HK-2 (cell line): ENCODE data around the gene SLF2.
A peak's percentile ranks its signal among the peaks of the same experiment; 100 is the strongest.
"Not testable (repeated sequence)": the region's sequence is repeated elsewhere in the genome, so short reads cannot be mapped to it uniquely, and the experiment has no call there.

Source experiments
- DNase-seq: peaks from one replicate; pipeline ENCODE4 v3.0.0-alpha.2; 2018; ENCODE audit not compliant: unreplicated experiment

Gene SLF2

DNA sequence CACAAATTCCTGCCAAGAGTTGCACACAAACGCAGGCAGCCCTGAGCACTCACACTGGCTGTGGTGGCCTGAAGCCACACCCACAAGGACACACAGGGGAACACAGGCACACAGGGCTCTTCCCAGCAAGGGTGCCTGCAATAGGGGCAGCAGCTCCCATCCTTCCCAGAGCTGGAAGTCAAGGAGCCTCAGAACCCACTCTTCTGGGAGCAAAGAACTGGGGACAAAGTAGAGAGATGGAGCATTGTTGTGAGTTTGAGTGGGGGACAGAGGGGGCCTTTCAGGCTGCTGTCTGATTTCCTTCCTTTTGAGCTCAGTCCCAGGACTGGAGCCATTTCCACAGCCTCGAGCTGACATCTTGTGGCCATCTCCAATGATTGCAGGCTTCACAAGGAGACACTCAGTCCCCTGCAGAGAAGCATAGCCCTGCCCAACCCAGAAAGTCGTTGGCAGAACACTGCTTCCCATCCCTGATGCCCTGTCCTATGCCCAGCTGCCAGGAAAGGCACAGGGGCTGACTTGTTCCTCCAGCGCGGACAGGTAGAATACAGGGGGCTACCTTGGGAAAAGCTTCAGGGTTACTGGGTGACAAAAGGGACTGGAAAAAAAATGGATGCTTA, 34.4 kb upstream of the SLF2 start:
- peak; percentile 79 for DNase-seq

DNA sequence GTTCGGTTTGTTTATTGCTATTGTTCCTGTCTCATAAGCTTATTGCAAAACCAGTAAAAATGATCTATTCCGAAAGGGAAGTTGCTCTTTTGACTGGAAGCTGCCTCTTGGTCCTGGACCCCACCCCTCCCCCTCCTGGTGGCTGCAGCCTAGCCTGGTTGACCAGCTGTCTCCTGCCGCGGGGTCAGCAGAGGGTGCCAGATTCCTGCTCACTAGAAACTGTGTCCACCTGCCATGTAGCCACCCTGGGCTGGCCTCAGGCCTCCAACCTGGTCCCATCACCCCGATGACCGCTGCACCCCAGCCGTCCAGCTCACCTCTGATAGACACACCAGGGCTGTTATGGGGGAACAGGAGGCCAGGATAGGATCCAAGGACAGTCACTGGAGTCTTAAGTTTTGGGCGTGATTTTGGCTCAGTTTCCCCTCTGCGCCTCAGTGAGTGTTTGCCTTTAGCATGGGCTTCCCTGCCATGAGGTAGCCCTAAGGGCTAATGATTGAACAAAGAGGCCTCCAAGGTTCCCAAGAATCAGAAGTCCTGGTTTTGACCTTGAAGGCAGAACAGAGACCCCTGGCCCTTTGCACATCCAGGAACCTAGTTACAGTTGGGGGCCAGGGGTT, 32.9 kb upstream of the SLF2 start:
- DNase-seq, result peak; percentile 43

DNA sequence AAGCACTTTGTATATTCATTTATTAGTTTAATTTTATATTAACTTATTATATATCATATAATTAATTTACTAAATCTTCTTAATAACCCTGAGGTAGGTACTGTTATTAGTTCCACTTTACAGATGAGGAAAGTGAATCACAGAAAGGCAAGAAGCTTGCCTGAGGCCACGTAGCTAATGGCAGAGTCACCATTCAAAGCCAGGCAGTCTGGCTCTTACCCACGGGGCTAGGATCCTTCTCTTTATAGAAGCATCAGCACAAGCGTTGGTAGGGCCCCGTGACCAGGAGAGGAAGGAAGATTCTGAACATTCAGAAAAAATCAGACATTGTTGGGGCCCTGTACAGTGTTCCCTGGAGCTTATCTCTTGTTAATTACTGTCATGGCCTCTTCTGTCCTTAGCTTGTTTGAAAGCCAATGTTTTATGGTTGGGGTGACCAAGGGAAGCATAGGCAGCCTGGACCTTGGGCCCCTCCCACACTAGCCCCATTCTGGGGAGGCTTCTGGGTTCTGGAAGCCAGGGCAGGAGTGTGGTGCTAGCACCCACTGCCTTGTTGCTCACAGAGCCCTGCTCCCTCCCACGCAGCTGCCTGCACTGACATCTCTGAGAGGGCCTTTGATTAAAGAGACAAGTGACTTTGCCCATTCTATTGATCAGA, 31.1 kb upstream of the SLF2 start:
- no peak for DNase-seq

DNA sequence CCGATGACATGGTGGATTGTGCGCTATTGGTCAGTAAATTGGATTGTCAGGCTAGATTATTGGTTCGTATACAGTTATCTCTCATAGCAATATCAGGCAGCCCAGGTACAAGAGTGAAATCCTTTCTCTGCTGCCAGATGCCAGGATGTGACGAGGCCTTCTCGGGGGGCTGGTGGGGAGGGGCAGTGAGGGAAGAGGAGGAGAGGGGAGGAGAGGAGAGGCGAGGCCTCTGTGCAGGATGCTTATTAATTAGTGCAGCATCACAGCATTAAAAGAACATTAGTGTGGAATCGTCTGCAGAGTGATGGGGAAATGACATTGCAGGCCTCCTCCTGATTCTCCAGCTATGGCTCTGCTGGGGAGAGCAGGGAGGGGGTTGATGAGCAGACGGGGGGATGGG, 30.5 kb upstream of the SLF2 start:
- DNase-seq, result no peak

DNA sequence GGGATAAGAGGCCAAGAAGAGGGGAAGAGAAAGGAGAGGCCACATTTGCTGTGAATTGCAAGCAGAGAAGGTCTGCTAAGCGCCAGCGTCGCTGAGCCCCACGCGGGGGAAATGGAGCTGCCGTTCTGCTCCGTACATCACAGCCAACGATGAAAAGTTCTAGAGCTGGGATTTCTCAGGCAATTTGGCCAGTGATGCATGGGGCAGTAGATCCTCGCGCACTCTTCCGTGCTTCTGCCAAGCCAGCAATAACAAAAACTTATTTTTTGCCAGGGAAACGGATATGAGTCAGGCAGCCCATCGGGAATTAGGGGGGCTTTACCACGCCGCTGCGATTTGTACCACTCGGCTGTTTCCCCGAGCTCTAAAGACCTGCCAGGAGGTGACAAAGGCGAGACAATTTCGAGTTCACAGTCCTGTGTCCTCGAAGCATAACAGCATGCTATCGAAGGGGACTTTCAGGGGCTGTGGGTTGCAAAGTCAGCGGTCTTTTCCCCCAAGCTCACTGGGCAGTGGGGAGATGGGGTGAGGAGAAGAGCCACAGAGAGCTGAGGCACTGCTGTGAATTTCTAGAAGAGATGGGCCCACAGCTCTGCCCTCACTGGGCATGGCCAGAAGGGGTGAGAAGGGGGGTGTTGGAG, 30.0 kb upstream of the SLF2 start:
- DNase-seq, result no peak

DNA sequence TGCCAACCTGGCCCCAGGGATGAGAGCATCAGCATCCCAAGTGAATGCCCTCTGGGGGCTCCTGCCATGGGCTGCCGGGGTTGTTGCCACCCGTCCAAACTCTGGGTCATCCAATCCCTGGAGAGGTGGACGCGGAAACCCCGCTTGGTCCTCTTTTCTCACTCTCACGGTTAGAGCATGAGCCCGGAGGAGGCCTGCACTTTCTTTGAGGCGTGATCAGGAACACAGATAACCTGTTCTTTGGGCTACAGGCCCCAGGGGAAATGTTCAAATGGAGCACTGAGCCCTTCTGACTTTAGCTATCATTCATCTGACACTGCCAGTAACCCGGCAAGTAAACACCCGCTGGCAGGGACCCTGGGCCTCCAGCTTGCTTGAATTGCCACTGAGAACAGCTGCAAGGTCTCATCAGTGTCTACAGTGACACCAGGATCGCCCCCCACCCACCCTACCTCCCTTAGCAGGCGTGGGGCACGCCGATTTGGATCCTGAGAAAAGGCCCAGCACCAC, 29.4 kb upstream of the SLF2 start:
- DNase-seq, result no peak

DNA sequence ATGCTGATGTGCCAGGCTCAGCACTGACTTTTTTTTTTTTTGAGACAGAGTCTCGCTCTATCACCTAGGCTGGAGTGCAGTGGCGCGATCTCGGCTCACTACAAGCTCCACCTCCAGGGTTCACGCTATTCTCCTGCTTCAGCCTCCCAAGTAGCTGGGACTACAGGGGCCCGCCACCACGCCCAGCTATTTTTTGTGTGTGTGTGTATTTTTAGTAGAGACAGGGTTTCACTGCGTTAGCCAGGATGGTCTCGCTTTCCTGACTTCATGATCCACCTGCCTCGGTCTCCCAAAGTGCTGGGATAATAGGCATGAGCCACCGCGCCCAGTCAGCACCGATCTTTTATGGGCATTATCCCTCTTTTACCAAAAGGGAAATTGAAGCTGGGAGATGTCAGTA, 27.2 kb upstream of the SLF2 start:
- not testable (repeated sequence) for DNase-seq

DNA sequence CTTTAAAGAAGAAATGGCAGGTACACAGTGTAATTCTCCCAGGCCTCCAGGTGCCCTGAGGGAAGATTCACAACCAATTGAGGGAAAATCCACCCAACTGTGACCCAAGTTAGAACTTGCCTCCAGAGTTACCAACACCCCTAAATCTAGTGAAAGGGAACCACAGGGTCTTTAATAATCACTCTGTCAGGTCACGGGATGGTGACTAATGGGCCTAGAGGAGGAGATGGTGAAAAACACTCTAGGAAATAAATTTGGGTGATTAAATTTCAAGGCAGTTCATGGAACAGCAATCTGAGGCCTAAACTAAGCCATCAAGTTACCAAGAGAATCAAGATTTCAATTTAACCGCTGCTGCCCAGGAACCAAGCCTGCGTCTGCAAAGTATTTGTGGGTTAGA, 26.7 kb upstream of the SLF2 start:
- no peak for DNase-seq

DNA sequence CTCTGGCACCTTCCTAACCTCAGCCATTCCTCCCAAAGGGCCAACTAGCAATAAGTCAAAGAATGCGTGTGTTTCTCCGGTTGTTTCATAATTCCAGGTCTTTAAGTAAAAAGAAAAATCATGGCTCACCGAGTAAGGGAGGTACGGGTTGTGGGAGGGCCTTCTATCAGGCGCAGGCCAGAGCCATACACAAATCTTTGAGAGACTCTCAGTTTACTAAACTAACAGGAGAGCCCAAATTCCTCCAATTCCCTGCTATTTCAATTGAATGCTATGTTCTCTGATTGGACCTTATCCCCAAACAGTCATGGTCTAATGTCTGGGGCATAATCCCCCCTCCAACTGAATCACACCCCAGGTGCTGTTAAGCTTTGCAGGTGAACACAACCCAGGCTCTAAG, 26.2 kb upstream of the SLF2 start:
- DNase-seq, result no peak

DNA sequence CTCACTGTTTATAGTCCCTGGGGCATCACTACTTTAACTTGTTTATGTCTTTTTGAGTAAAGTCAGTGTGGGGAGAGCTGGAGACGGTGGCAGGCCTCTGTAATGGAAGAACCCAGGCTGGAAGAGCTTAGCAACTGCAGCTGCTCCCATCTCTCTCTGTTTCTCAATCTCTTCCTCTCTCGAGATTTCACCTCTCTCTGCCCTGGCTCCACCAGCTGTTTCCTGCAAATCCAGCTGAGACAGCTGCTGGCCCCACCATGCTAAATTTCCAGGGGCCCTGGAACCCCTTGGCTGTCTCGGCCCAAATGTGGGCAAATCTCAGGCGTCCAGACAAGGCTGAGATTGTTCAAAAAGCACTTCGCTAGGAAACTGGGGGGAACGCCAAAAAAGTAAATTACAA, 25.8 kb upstream of the SLF2 start:
- DNase-seq, result no peak

DNA sequence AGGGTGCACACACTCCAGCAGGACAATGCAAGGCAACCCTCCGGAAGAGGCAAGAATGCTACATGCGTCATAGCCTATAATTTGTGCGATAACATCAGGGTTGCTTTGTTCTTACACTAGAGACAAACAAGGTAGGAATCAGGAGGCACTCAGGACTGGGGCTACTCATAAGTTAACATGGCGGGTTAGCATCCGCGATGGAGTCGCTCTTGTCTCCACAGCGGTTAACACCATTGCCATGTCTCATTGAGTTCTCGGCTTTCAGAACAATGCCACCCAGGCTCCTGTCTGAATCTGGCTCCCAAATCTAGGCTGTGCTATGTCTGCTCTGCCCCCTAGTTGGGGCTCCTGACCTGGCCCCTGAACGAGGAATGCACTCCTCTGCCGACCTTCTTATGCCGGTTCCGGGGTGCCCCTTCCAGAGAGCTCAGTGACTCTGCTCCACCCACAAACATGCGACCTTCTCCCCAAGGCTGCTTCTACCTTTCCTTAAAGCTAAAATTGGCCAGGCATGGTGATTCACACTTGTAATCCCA, 24.9 kb upstream of the SLF2 start:
- DNase-seq, result no peak

DNA sequence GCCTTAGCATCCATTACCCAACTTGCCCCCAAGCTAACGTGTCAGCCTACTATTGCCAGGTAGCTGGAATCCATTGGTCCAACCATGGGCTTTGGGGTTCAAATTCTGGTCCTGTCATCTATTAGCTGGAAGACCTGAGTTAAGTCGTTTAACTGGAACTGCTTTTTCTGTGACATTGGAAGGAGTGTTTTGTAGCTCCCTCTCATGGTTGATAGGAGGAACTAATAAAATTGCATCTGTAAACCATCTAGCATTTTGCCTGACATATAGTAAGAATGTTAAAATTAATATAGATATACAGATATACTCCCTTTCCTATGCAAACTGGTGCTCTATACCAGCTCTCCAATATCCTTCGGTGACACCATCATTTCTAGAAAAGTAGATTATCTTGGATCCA, 23.8 kb upstream of the SLF2 start:
- no peak for DNase-seq

DNA sequence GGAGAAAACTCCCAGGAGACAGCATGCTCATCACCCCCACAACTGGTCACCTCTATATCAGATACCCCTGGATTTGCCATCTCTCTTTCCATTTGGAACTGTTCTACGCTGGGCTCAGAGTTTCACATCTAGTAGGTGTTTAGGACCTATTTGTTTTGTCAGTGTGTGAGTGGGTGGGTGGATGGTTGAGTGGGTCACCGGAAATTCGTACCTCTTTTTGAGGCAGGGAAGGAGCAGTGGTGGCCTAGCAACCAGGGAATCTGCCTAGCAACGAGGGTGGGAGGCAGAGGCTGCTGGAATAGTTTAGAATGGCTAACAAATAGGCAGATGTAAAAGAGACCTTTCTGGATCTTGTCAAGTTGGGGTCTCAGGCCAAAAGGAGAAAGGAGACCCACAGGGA, 23.2 kb upstream of the SLF2 start:
- DNase-seq, result no peak

DNA sequence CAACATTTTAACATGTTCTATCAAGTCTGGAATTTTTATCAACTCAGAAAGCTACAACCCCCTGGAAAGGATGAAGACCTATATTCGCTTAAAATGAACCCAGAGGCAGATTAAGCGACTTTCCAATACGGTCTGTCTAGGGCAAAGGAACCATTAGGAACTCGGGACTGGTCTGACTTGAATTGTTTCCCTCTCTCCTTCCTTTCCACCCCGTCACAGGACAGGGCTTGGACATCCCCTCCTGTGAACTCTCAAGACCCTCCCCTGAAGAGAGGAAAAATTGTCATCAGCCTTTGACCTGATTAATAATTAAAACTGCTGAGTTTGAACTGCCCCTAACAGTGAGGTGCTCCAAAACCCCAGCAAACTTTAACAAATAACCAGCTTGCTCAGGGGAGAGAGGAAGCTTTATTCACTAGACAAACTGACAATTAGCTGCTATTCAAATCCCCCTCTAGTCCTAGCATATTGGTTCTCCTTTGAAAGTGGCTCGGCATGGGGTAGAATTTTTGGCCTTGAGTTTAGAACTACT, 22.6 kb upstream of the SLF2 start:
- DNase-seq, result no peak

DNA sequence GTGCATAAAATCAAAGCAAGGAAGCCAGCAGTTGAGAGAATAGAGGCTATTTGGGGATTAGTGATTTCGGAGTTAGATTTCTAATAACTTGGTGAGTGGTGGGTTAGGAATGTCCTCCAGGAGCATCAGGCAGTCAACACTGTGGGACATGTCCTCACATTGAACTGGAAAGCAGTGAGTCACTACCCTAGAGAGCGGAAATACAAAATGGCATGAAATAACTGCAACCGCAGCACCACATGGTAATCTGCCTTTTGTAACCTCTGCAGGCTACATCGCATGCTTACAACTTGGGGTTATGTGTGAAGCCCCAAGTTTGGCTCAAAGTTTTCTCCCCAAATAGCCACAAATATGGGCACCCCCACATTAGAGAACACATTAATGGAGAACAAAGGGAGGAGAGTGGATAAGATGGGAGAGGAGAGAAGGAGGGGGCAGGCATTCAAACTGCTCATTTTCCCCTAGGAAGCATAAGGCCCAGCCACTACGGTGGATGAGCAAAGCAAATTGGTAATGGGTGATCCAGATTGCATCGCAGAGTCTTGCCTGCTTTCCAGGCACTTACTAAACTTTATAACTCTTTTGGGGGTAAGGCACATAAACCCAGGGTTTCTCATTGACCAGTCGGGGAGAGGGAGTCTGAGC, 22.0 kb upstream of the SLF2 start:
- DNase-seq, result peak; percentile 73

DNA sequence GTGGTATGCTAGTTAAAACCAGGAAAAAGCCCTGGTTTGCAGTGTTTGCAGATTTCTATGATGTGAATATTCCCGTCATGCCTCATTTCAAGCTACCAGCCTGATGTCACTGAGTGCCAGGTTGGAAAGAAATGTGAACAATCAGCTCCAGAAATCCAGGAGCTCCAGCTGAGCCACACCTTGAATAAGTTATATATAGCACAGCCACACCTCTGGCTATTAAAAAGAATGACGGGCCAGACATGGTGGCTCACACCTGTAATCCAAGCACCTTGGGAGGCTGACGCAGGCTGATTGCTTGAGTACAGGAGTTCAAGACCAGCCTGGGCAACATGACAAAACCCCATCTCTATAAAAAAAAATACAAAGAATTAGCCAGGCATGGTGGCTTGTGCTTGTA, 18.7 kb upstream of the SLF2 start:
- DNase-seq, result no peak

DNA sequence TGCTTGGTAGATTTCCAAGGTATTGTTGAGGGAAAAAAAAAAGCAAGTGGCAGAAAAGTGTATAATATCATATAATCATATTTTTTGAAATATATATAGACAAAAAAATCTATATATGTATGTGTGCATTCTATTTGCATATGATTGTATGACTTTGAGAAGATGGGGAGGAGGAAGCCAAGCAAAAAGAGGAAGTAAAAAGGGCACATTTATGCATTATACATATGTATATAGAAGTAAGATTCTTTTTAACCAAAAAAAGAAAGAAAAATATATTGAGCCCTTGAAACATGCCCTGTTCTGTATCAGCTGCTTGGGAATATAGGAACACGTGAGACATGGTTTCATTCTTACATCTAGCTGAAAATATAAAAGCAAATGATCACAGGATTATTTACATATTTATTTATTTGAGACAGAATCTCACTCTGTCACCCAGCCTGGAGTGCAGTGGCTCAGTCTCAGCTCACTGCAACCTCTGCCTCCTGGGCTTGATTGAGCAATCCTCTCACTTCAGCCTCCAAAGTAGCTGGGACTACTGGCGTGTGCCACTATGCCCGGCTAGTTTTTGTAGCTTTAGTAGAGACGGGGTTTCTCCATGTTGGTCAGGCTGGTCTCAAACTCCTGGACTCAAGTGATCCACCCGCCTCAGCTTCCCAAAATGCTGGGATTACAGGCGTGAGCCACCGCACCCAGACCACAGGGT, 18.0 kb upstream of the SLF2 start:
- DNase-seq, result no peak

DNA sequence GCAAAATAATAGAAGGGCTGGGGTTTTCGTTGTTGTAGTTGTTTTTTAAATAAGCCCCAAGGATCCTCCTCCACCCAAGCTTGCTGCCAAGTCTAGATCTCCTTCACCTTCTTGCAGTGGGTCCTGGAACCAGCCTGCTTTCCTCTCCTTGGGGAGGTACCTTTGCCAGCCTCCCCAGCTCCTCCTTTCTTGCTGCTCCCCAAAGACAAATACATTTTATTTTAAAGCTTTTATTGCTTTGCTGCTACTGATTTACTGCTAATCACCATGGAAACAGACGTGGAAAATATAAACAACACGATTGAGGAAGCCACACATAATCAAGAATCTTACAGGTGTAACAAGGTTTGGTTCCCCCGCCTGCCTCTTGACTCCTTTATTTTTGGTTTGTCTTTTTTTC, 17.4 kb upstream of the SLF2 start:
- no peak for DNase-seq

DNA sequence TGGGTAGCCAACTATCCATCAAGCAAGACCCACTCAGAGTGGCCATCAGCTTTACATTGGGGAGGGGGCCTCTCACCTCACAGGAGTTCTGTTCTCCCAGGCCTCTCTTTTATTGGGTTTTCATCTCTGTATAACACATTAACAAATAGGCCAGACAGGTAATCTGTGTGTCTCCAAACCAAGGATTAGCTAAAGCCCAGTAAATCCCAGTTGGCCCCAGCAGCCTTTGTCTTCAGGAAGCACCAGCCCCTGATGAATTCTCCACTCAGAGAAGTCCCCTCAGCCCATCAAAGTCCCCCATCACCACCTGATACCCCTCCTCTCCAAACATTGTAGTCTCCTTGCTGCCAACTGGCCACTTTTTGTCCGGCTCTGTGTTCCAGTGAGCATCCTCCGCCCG, 16.9 kb upstream of the SLF2 start:
- no peak for DNase-seq

DNA sequence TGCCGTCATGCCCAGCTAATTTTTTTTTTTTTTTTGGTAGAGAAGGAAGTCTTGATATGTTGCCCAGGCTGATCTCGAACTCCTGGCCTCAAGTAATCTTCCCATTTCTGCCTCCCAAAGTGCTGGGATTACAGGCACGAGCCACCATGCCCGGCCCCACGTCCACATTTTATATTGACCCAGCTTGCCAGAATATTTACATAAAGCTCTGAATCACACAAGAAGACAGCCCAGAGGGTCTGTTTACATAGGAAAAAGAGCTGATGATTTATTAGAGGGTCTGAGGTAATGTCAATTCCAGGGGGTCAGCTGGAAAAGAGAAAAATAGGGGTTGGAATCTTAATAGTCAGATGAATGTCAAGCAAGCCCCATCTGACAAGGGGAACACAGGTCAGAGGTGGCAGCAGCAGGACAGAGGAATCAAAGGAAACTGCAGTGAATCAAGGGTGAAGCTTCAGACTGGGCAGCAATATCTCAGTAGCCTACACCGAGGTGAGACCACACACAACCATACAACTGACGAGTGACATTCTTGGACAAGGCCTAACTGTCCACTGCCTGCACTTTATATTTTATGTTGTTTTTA, 15.8 kb upstream of the SLF2 start:
- DNase-seq, result no peak

DNA sequence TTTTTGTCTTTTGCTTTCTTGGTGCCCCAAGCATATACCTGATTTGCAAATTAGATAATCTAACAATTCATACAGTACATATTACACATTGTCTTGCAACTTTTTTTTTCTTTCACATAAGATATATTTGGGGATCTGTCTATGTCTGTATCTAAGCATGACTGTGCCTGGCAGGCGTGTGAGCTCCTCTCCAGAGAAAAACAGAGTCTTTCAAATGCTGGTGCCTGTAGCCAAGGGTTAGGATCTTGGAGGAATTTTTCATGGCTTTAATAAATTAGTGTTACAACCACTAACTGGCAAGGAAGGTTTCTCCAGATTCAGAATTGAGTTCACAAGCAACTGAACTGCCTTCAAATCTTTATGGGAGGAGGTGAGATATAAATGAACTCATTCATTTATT, 14.8 kb upstream of the SLF2 start:
- no peak for DNase-seq
